Measurements from ENCODE around the gene CRHBP. TPM values are rescaled to one million over a fixed set of nuclear protein-coding genes. Genes with fewer than 3 reads are reported as not detected.
A peak's percentile ranks its signal among the peaks of the same experiment; 100 is the strongest.
"Not testable (repeated sequence)": the region's sequence is repeated elsewhere in the genome, so short reads cannot be mapped to it uniquely, and the experiment has no call there.

The CRHBP gene, protein sequence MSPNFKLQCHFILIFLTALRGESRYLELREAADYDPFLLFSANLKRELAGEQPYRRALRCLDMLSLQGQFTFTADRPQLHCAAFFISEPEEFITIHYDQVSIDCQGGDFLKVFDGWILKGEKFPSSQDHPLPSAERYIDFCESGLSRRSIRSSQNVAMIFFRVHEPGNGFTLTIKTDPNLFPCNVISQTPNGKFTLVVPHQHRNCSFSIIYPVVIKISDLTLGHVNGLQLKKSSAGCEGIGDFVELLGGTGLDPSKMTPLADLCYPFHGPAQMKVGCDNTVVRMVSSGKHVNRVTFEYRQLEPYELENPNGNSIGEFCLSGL
- under 1 TPM in 1 of 2 donors, not detected in 1; 0.50 TPM for total RNA-seq
- total RNA-seq: 0 to 0.23 reads per million in 2 donors

DNA sequence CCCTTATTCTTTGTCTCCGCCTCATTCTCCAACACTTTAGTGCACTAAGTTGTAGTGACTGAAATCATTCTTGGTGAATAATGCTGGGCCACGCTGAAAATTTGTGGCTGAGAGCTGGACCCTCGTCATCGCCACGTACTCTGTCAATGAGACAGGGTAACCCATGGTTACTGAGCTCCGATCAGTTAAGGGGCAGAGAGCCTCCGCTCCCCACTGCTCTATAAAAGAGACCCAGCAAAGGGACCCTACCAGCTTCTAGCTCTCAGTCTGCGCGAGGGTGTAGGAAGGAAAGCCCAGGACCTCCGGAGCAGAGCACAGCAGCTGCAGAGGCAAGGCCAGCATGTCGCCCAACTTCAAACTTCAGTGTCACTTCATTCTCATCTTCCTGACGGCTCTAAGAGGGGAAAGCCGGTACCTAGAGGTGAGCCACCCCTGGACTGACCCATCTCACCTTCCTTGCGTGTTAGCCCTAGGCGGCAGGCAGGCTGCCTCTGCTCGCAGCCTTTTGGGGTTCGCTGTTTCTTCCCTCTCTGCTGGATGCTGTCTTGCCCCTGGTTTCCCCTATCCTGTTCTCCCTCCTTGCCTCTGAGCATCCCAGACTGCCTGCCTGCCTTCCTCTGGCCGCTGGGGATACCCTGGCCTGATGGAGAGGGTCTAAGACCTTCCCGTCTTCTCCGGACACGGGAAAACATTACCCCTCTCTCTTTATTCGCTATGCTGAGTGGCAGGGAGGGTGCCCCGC, at the start of gene CRHBP:
Gene CRHBP (plus strand): TSS at position 251 of the 742 bp plus-strand sequence. CDS start 90 bp downstream, at position 341.
- Mint-ChIP-seq H3K4me3 (peak within 1 kb of the TSS; percentile 36), H3K27ac (no peak within 1 kb of the TSS), H3K27me3 (peaks cover 46% of the 10 kb centered on the region), H3K4me1 (peaks cover 7% of the 10 kb centered on the region), H3K36me3 (ENCODE audit: low read depth) (no peaks in the 10 kb centered on the region)
- DNase-seq (no peak), ATAC-seq (no peak)
- no peaks in the 10 kb centered on the region for H3K9me3 ChIP-seq (ENCODE audit: control insufficient read depth, low read length, poor library complexity, severe bottlenecking)

DNA sequence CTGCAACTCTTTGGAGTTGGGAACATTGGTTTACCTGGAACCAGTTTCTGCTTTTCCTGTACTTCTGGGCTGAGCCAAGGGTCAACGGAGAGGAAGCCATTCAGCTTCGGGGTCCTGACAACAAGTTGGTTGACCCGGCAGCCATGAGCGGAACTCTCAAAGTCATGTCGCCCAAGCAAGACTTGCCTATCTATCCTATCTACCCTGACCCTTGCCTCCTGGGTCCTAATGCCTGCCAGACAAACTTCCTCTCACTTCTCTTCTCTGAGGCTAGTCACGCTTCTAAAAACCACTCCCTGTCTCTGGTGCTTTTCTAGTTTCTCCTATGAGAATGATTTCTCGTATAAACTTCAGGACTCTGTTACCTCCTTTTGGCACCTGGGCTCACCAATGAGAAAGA, 44.7 kb upstream of the CRHBP start:
- no peak overlapping the region for H3K4me3 Mint-ChIP-seq
- H3K27me3 Mint-ChIP-seq: peaks cover 5% of the 10 kb centered on the region
- ATAC-seq: no peak
- no peak overlapping the region for H3K27ac Mint-ChIP-seq
- DNase-seq: no peak
- no peaks in the 10 kb centered on the region for H3K9me3 ChIP-seq (ENCODE audit: control insufficient read depth, low read length, poor library complexity, severe bottlenecking)
- H3K36me3 Mint-ChIP-seq (ENCODE audit: low read depth): no peaks in the 10 kb centered on the region
- H3K4me1 Mint-ChIP-seq: no peaks in the 10 kb centered on the region

DNA sequence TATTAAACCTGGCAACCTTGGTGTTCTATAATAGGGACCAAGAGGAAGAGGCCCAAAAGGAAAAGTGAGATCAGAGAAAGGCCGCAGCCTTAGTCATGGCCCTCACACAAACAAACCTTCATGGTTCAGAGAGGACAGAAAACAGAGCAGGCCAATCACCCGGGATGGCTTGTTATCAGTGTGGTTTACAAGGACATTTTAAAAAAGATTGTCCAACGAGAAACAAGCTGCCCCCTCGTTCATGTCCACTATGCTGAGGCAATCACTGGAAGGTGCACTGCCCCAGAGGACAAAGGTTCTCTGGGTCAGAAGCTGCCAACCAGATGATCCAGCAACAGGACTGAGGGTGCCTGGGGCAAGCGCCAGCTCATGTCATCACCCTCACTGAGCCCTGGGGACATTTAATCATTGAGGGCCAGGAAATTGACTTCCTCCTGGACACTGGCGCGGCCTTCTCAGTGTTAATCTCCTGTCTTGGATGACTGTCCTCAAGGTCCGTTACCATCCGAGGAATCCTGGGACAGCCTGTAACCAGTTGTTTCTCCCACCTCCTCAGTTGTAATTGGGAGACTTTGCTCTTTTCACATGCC, 42.4 kb upstream of the CRHBP start:
- H3K4me1 Mint-ChIP-seq; H3K36me3 Mint-ChIP-seq (ENCODE audit: low read depth); ATAC-seq; H3K4me3 Mint-ChIP-seq; H3K27ac Mint-ChIP-seq; DNase-seq; H3K9me3 ChIP-seq (ENCODE audit: control insufficient read depth, low read length, poor library complexity, severe bottlenecking); H3K27me3 Mint-ChIP-seq: not testable (repeated sequence)

DNA sequence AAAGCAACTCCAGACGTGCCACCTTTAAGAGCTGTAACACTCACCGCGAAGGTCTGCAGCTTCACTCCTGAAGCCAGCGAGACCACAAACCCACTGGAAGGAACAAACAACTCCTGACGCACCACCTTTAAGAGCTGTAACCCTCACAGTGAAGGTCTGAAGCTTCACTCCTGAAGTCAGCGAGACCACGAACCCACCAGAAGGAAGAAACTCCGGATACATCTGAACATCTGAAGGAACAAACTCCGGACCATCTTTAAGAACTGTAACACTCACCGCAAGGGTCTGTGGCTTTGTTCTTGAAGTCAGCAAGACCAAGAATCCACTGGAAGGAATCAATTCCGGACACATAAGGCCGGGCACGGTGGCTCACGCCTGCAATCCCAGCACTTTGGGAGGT, 38.2 kb upstream of the CRHBP start:
- H3K36me3 Mint-ChIP-seq (ENCODE audit: low read depth); H3K4me3 Mint-ChIP-seq; H3K27ac Mint-ChIP-seq; H3K4me1 Mint-ChIP-seq; DNase-seq; H3K27me3 Mint-ChIP-seq; H3K9me3 ChIP-seq (ENCODE audit: control insufficient read depth, low read length, poor library complexity, severe bottlenecking); ATAC-seq: not testable (repeated sequence)

DNA sequence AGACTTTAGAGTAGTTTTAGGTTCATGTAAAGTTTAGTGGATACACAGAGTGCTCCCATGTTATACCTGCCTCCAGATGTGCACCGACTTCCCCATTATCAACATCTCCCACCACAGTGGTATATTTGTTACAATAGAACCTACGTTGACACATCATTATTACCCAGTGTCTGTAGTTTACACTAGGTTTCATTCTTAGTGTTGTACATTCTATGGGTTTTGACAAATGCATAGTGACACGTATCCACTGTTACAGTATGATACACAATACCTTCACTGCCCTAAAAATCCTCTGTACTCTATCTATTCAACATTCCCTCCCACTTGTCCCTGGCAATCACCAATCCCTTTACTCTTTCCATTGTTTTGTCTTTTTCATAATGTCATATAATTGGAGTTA, 34.3 kb upstream of the CRHBP start:
- Mint-ChIP-seq H3K36me3 (ENCODE audit: low read depth) (no peaks in the 10 kb centered on the region), H3K27me3 (peaks cover 6% of the 10 kb centered on the region), H3K4me3 (no peak overlapping the region), H3K27ac (no peak overlapping the region), H3K4me1 (peaks cover 2% of the 10 kb centered on the region)
- DNase-seq: no peak
- no peaks in the 10 kb centered on the region for H3K9me3 ChIP-seq (ENCODE audit: control insufficient read depth, low read length, poor library complexity, severe bottlenecking)
- ATAC-seq: no peak

DNA sequence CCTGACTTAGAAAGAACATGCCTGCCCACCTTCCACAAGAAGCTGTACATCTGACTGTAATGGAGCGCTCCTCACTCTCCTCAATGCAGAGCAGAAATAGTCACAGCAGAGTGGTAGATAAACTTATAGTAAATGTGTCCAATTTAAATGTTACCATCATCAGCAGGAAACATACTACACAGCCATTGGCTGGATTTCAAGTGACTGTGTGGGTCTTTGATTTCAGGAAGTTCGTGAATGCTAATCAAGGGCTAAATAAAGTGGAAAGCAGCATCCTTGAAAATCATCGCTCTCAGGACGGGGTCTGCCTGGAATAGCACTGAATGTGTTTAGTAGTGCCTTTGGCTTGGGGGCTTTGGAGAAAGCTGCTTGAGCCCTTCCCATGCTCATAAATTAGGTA, 32.4 kb upstream of the CRHBP start:
- no peak for DNase-seq
- H3K4me1 Mint-ChIP-seq: peaks cover 2% of the 10 kb centered on the region
- H3K9me3 ChIP-seq (ENCODE audit: control insufficient read depth, low read length, poor library complexity, severe bottlenecking): no peaks in the 10 kb centered on the region
- H3K36me3 Mint-ChIP-seq (ENCODE audit: low read depth): no peaks in the 10 kb centered on the region
- no peak overlapping the region for H3K4me3 Mint-ChIP-seq
- peaks cover 6% of the 10 kb centered on the region for H3K27me3 Mint-ChIP-seq
- no peak overlapping the region for H3K27ac Mint-ChIP-seq
- ATAC-seq: no peak

DNA sequence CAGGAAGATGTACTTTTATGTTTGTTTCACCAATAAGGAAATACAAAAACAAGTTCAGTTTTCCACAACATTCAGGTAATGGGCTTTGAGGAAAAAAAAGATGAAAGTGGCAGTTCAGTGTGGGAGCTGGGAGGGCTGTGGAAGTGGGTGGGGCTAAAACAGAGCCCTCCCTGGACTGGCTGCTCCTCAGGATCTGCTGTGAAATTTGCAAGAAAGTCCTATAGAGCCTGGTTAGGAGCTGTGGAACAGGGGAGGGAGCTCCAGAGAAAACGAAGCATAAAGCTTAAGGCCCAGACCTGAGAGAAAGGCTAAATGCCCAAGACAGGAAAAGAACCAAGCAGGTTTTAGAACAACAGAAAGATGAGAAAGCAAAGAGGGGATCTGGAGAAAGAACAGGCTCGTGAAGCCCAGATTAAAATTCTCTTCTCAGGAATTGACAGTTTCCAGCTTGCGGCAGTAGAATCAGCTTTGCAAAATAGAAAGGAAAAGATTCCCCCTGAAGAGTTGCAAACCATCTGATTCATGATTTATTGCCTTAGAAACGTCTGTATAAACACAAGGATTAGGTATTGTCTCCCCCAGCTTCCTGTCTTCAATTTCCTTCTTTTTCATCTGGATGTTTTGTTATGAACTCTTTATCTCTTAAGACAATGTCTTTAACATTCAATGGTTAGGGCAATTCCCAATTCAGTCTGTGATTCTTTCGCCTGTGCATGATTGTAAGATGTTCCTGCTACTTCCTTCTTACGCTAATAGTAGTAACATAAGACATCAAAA, 26.3 kb upstream of the CRHBP start:
- Mint-ChIP-seq H3K27me3 (peaks cover 40% of the 10 kb centered on the region), H3K36me3 (ENCODE audit: low read depth) (no peaks in the 10 kb centered on the region), H3K27ac (no peak overlapping the region), H3K4me1 (peaks cover 2% of the 10 kb centered on the region), H3K4me3 (no peak overlapping the region)
- no peaks in the 10 kb centered on the region for H3K9me3 ChIP-seq (ENCODE audit: control insufficient read depth, low read length, poor library complexity, severe bottlenecking)
- DNase-seq: no peak
- ATAC-seq: no peak

DNA sequence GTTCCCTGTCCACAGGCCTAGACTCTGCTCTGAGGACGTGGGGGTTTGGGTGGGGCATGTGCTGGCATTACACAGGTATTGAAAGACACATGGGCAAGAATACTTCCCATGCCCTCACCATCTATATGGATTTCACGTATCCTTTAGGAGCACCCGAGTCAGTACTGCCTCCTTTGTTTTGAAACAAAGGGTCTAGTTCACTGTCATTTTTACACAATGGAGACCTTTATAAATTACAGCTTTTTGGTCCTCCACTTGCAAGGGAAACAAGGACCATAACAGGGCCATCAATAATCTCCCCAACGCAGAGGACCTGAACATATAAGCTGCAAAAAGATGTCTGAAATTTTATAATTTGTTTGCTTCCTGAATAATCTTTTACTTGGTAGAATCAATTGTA, 24.9 kb upstream of the CRHBP start:
- H3K9me3 ChIP-seq (ENCODE audit: control insufficient read depth, low read length, poor library complexity, severe bottlenecking): no peaks in the 10 kb centered on the region
- no peak for DNase-seq
- no peak overlapping the region for H3K4me3 Mint-ChIP-seq
- H3K4me1 Mint-ChIP-seq: peaks cover 2% of the 10 kb centered on the region
- H3K36me3 Mint-ChIP-seq (ENCODE audit: low read depth): no peaks in the 10 kb centered on the region
- ATAC-seq: no peak
- H3K27ac Mint-ChIP-seq: no peak overlapping the region
- H3K27me3 Mint-ChIP-seq: peaks cover 46% of the 10 kb centered on the region

DNA sequence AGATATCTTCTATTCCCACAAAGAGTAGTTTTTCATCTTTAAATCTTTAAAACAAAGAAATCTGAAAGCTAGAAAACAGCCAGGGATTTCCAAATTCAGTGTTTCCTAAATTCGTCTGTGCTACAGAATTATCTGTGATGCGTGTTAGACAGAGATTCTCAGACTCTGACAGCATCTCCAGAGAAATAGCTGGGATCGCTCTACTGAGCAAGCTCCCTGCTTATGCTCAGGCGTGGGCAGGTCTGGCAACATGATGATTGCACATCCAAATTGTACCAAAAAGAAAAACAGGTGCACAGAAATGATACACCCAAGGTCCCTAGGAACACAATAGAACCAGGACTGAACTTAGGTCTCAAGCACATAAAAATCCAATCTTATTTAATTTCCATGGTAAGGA, 22.8 kb upstream of the CRHBP start:
- DNase-seq (no peak), ATAC-seq (no peak)
- no peaks in the 10 kb centered on the region for H3K9me3 ChIP-seq (ENCODE audit: control insufficient read depth, low read length, poor library complexity, severe bottlenecking)
- Mint-ChIP-seq H3K4me1 (no peaks in the 10 kb centered on the region), H3K27ac (no peak overlapping the region), H3K27me3 (peaks cover 48% of the 10 kb centered on the region), H3K36me3 (ENCODE audit: low read depth) (no peaks in the 10 kb centered on the region), H3K4me3 (no peak overlapping the region)

DNA sequence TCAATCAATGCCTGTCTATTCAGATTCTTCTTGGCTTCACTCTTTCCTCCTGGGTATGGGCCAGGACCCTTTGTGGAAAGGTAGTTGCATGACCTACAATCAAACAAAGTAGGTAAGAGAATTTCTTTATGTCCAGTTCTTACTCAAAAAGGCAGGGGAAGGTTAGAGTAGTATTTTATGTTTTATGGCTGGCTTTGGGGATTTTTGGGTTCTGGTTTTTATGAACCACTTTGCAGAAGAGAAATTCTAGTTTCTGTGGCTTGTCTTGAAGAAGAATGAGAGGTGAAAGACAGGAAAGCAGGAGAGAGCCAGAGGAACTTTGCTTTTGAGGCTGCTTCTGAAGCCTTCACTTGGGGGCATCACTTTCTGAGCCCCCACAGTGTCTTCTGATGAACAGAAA, 14.7 kb upstream of the CRHBP start:
- H3K4me1 Mint-ChIP-seq: no peaks in the 10 kb centered on the region
- DNase-seq: no peak
- H3K4me3 Mint-ChIP-seq: no peak overlapping the region

DNA sequence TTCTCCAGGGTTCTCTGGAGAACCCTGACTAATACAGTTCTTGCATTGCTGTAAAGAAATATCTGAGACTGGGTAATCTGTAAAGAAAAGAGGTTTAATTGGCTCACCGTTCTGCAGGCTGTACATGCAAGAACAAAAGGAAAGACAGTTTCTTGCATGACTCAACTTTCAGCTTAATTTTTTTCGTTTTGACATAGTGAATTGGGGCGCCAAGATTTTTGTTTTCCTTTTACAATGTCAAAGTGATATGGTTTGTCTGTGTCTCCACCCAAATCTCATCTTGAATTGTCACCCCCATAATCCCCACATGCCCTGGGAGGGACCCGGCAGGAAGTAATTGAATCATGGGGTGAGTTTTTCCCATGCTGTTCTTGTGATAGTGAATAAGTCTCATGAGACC, 11.8 kb upstream of the CRHBP start:
- H3K27ac Mint-ChIP-seq: no peak overlapping the region
- DNase-seq: no peak
- peaks cover 2% of the 10 kb centered on the region for H3K4me1 Mint-ChIP-seq
- no peaks in the 10 kb centered on the region for H3K9me3 ChIP-seq (ENCODE audit: control insufficient read depth, low read length, poor library complexity, severe bottlenecking)
- peaks cover 25% of the 10 kb centered on the region for H3K27me3 Mint-ChIP-seq
- no peak overlapping the region for H3K4me3 Mint-ChIP-seq
- no peak for ATAC-seq
- no peaks in the 10 kb centered on the region for H3K36me3 Mint-ChIP-seq (ENCODE audit: low read depth)

More for the DNA sequence above, 14.7 kb upstream of the CRHBP start:
- Mint-ChIP-seq H3K27me3 (peaks cover 6% of the 10 kb centered on the region), H3K27ac (no peak overlapping the region), H3K36me3 (ENCODE audit: low read depth) (no peaks in the 10 kb centered on the region)
- no peaks in the 10 kb centered on the region for H3K9me3 ChIP-seq (ENCODE audit: control insufficient read depth, low read length, poor library complexity, severe bottlenecking)
- ATAC-seq: no peak

DNA sequence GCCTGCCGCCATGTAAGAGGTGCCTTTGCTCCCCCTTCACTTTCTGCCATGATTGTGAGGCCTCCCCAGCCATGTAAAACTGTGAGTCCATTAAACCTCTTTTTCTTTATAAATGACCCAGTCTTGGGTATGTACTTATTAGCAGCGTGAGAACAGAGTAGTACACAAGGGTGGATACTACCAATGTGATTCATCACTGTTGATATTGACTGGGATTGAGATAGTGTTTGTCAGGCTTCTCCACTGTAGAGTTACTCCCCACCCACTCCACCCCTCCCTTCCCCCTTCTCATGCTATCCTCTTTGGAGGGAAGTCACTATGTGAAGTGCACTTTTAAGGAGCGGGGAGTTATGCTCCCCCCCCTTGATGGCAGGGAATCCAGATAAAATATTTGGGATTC, 11.4 kb upstream of the CRHBP start:
- ATAC-seq: no peak
- Mint-ChIP-seq H3K4me1 (peaks cover 2% of the 10 kb centered on the region), H3K27ac (no peak overlapping the region), H3K36me3 (ENCODE audit: low read depth) (no peaks in the 10 kb centered on the region), H3K4me3 (no peak overlapping the region), H3K27me3 (peaks cover 25% of the 10 kb centered on the region)
- no peak for DNase-seq
- H3K9me3 ChIP-seq (ENCODE audit: control insufficient read depth, low read length, poor library complexity, severe bottlenecking): no peaks in the 10 kb centered on the region

DNA sequence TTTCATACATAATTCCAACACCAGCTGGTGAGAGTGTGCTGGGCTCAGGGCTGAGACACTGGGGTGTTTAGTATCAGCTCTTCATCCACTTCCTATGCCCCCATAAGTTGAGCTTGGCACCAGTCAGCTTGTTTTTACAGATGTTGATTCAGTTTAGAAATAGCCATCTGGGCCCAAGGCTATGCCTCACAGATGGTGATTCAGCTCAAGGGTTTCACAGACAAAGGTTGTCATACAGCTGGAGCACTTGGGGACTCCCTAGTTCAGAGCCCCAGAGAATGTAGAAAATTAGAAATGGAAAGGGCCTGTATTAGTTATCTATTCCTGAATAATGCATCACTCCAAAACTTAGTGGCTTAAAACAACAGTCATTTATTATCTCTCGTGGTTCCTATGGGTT, 10.3 kb upstream of the CRHBP start:
- ATAC-seq (no peak), DNase-seq (no peak)
- Mint-ChIP-seq H3K27me3 (peaks cover 31% of the 10 kb centered on the region), H3K36me3 (ENCODE audit: low read depth) (no peaks in the 10 kb centered on the region), H3K27ac (no peak overlapping the region), H3K4me1 (peaks cover 2% of the 10 kb centered on the region), H3K4me3 (no peak overlapping the region)
- no peaks in the 10 kb centered on the region for H3K9me3 ChIP-seq (ENCODE audit: control insufficient read depth, low read length, poor library complexity, severe bottlenecking)
